Neutrophil (primary cell): ENCODE data around the gene SLC25A36.

Experiments
- H3K27ac ChIP-seq: fragments of 200-600 bp; sonication (generic); 2 replicates; pipeline ENCODE4 v1.5.1; 2016; ENCODE audit warnings: mild to moderate bottlenecking, moderate library complexity
- H3K27me3 ChIP-seq: fragments of 200-600 bp; sonication (generic); 2 replicates; pipeline ENCODE4 v1.6.0; 2016; ENCODE audit warnings: mild to moderate bottlenecking
- H3K36me3 ChIP-seq: fragments of 200-600 bp; sonication (generic); 2 replicates; pipeline ENCODE4 v1.5.1; 2017
- H3K4me1 ChIP-seq, 2 experiments: fragments of 200-600 bp in 1 of 2; sonication (generic) in 1 of 2; 1 replicate in 1 of 2; 2 replicates in 1 of 2; pipeline versions ENCODE4 v1.5.1 to v1.6.1; 2013 to 2016; ENCODE audit warnings: low read depth in 1 of 2, low read length in 1 of 2, mild to moderate bottlenecking in 1 of 2, moderate library complexity in 1 of 2; ENCODE audit not compliant: control insufficient read depth in 1 of 2, insufficient read depth in 1 of 2
- H3K4me3 ChIP-seq, 2 experiments: fragments of 200-600 bp in 1 of 2; sonication (generic) in 1 of 2; 1 replicate in 1 of 2; 2 replicates in 1 of 2; pipeline ENCODE4 v1.5.1; 2013 to 2016; ENCODE audit warnings: low read depth in 1 of 2, low read length in 1 of 2, mild to moderate bottlenecking in 1 of 2, moderate library complexity in 1 of 2
- H3K9me3 ChIP-seq: fragments of 200-600 bp; sonication (generic); 2 replicates; pipeline ENCODE4 v1.5.1; 2016
- CTCF ChIP-seq: fragments of 200-600 bp; sonication (generic); IDR thresholded peaks from 2 replicates; pipeline ENCODE4 v1.5.1; 2016; ENCODE audit warnings: antibody characterized with exemption

The SLC25A36 gene

GRCh38 chr3:140913728-140914127, 27.9 kb upstream of the SLC25A36 start:
- Histone ChIP-seq H3K4me1 (peaks cover 0 to 16% of the 10 kb centered on the region in 2 experiments), H3K36me3 (no peaks in the 10 kb centered on the region), H3K27me3 (no peaks in the 10 kb centered on the region), H3K27ac (no peak overlapping the region), H3K4me3 (no peak overlapping the region), H3K9me3 (no peaks in the 10 kb centered on the region)
- no peak for TF ChIP-seq CTCF

GRCh38 chr3:140914384-140914945, 27.2 kb upstream of the SLC25A36 start:
- peaks cover 0 to 14% of the 10 kb centered on the region in 2 experiments for H3K4me1 ChIP-seq
- no peak overlapping the region for H3K4me3 ChIP-seq
- H3K9me3 ChIP-seq: no peaks in the 10 kb centered on the region
- TF ChIP-seq CTCF: no peak
- no peaks in the 10 kb centered on the region for H3K36me3 ChIP-seq
- H3K27ac ChIP-seq: no peak overlapping the region
- H3K27me3 ChIP-seq: no peaks in the 10 kb centered on the region

DNA sequence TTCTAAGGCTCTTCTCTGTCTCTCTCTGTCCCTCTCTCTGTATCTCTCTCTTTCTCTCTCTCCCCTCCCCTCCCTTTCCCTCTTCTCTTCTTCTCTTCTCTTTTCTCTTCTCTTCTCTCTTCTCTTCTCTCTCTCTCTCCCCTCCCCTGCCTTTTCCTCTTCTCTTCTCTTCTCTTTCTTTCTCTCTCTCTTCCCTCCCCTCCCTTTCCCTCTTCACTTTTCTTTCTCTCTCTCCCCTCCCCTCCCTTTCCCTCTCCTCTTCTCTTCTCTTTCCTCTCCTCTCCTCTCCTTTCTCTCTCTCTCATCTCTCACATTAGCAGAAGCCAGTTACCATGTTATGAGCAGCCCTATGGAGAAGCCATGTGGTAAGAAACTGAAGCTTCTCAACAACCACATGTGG, 25.0 kb upstream of the SLC25A36 start:
- Histone ChIP-seq H3K4me1 (peaks cover 0 to 14% of the 10 kb centered on the region in 2 experiments), H3K36me3 (no peaks in the 10 kb centered on the region), H3K4me3 (no peak overlapping the region), H3K27me3 (peaks cover 6% of the 10 kb centered on the region), H3K27ac (no peak overlapping the region), H3K9me3 (no peaks in the 10 kb centered on the region)
- no peak for TF ChIP-seq CTCF

DNA sequence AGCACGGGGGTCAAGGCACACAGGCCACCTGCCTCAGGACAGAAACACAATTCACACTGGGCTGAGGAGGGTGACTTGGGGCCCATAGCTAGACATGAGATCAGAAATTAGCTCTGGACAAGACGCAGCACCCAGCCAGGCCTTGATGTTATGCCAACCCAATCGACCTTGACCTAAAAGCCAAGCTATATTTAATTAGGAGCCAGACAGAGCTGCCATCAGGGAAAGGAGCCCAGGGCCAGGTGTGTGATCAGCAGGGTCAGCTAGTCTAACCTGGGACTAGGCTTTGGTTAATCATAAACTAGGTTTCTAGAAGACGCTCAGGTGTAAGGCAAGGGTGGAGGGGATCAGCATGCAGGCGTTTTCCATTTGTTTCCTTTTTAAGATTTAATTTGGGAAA, 23.9 kb upstream of the SLC25A36 start:
- Histone ChIP-seq H3K9me3 (no peaks in the 10 kb centered on the region), H3K27me3 (peaks cover 6% of the 10 kb centered on the region), H3K4me3 (no peak overlapping the region), H3K4me1 (peaks cover 0 to 14% of the 10 kb centered on the region in 2 experiments), H3K36me3 (no peaks in the 10 kb centered on the region), H3K27ac (no peak overlapping the region)
- no peak for TF ChIP-seq CTCF

DNA sequence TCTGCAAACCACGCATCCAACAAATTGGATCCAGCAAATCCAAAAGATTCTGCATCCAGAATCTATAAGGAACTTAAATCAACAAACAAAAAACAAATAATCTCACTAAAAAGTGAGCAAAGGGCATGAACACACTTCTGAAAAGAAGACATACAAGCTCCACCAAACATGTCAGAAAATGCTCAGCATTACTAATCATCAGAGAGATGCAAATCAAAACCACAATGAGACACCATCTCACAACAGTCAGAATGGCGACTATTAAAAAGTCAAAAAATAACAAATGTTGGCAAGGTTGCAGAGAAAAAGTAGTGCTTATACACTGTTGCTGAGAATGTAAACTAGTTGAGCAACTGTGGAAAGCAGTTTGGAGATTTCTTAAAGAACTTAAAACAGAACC, 21.6 kb upstream of the SLC25A36 start:
- TF ChIP-seq CTCF: no peak
- H3K27ac ChIP-seq: no peak overlapping the region
- no peaks in the 10 kb centered on the region for H3K36me3 ChIP-seq
- H3K9me3 ChIP-seq: no peaks in the 10 kb centered on the region
- no peak overlapping the region for H3K4me3 ChIP-seq
- peaks cover 0 to 3% of the 10 kb centered on the region in 2 experiments for H3K4me1 ChIP-seq
- H3K27me3 ChIP-seq: peaks cover 6% of the 10 kb centered on the region

DNA sequence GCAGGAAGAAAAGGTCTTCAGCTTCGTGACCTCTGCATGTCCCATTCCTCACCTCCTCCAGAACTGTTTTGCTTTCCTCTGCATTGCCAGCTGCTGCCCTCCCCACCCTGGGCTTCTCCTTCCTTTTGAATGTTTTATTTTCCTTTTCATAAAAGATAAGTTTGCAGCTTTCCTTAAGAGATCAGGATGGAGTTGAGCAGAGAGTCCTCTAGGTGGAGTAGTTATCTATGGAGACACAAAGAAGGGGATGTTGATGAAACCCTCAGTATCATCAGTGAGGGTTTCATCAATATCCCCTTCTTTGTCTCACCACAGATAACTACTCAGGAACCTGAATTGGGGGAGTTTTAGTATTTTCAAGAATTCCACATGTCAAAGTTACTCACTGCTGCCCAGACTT, 19.0 kb upstream of the SLC25A36 start:
- Histone ChIP-seq H3K4me1 (no peaks in the 10 kb centered on the region), H3K36me3 (no peaks in the 10 kb centered on the region), H3K27me3 (peaks cover 6% of the 10 kb centered on the region), H3K27ac (no peak overlapping the region), H3K9me3 (no peaks in the 10 kb centered on the region), H3K4me3 (no peak overlapping the region)
- no peak for TF ChIP-seq CTCF
